NCI-H510A (cell line): ENCODE data around the gene LECT2.

Source experiments
- DNase-seq: peaks from one replicate; lab custom pipeline; 2025; lab: John Stamatoyannopoulos, UW

The LECT2 gene

DNA sequence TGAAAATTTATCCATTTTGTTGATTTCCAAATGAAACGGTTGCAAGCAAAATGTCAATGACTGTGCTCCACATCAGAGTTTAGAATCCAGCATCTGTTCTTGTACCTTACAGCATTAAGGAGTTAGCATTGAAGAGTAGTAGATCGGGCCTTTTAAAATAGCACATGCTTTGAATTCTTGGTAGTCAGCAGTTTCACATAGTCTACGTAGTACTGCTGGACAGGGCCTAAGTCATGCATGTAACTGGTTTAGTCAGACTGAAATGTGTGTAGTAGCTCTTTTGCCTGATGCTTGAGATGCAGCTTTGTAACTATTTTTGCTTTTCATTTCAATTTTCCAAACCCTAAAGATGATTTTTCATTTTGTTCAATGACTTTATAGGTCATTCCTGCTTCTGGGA, 19.8 kb downstream of the LECT2 start:
- DNase-seq = no peak

GRCh38 chr5:135930949-135931295, 23.9 kb downstream of the LECT2 start:
- DNase-seq = no peak

DNA sequence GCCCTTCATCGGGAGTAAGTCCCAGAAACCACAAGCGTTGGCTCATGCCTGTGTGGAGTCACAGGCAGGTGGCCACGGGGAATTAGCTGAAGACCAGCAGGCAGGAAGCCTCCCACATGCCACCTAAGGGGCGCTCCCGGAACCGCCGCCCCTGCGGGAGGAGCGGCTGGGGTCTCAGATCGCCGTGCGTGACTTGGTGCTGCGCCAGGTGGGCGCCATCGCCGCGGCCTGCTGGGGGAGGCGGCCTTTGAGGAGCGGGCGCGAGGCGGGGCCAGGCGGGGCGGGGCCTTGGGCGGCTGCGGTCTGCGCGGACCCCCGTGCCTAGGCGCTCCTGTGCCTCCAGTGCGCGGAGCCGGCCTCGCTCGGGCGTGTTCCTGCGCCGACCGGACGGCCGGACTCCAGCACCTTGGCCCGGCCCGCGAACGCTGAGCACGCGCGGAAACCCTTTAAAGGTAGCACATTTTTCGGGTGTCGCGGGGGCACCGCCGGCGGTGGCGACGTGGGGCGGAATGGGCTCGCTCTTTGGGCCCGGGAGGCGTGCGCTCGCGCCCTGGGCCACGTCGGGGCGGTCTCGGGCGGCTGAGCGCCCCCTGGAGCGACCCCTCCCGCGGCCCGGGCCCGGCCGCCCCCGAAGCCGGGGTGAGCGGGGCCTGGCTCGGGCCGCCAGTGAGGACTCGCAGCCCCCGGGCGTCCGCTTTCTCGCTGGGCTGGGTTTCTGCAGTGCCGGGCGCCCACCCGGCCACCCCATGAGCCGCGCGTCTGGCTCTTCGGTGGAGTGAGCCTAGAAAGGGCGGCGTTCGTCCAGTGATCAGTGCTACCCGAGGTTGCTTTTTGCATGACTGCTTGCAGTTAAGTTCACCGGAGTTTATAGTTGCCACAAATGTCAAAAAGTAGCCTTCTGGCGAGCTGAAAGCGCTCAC, 24.5 kb downstream of the LECT2 start:
- DNase-seq = peak; percentile 26

- DNase-seq = no peak
These were observed 33.4 kb downstream of the LECT2 start for GRCh38 chr5:135921388-135921787.

- DNase-seq = no peak
These were observed 34.6 kb downstream of the LECT2 start for GRCh38 chr5:135920199-135920598.

DNA sequence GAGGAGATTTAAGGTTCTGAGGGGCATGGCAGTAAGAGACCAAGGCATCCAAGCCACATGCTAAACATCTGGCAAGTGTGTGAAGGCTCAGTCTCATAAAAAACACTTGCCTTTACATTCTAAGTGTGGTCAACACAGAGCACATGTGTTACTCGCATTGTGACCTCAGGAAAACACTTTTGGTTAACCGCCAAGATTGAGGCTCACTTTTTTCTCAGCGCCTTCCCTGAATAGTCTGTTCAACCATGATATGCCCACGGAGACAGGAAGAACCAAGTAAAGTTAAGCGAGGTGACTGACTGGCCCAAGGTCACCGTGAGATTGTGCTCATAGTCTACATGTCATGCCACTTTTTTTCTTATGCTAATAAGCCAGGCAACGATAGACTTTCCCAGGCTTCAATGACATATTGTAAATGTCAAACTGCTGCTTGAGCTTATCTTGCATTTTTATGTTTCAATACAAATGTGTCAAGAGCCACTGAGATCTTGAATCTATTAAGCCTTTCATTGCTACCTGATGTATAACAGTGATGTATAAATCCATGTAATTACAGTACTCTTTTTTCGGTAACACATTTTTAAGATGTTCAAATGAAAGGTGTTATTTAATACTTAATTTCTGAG, 38.0 kb downstream of the LECT2 start:
- no peak for DNase-seq

DNA sequence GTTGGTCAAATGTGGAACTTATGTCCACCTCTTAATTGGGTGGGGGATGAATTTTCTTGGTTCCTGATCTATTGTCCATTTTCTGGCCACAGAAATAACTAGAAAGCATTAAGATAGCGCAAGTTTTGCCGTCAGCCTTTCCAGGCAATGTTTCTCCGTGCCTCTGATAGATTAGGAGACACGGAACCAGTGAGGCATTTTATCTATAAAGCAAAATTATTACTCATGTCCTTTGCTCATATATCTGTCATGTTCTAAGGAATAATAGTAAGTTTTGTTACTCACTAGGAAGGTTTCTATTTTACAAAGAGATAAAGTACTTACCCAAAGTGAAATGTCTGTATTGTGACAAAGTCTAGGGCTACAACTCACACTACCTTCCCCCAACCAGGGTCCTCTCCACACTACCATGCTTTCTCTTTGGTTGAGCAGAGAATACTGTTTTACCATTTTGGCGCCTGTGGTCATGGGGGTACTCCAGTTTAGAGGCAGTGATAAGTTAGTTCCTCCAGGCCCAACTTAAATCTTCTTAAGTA, 39.2 kb downstream of the LECT2 start:
- no peak for DNase-seq

DNA sequence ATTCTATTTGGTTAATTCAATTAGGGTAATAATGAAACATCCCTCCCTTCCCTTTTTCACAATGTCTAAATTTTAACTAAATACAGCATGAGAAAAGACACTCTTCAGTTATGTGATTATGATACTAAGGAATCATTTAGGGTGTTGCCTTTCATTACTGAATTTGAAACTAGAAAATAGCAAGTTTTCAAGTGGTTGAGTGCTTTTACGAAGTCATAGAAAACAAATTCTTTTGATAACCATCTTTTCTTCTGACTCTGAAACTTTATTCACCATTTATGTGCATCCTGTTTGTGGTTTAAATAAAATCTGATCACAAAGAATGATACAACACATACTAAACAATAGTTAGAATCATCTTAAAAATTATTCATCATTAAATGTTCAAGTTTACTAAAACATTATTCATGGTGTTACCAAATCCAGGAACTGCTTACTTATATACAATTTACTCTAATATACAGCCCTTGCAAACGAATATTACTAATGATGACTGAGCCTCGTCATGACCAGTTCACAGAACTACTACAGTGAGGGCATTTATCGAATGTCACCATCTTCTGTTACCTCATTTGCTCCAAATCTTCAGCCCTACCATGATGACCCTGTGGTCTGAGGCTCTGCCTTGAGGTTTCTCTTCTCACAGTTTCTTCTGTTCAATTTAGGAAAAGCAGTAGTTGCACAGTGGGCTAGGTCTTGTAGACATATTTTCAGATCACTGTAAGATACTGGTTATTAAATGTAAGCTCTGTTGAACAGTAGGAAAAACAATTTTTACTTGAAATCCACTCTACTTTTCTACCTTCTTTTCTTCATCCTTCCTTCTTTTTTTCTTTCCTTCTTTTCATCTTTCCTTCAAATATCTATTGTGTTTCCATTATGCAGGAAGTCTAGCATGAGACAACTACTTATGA, 40.8 kb downstream of the LECT2 start:
- no peak for DNase-seq

DNA sequence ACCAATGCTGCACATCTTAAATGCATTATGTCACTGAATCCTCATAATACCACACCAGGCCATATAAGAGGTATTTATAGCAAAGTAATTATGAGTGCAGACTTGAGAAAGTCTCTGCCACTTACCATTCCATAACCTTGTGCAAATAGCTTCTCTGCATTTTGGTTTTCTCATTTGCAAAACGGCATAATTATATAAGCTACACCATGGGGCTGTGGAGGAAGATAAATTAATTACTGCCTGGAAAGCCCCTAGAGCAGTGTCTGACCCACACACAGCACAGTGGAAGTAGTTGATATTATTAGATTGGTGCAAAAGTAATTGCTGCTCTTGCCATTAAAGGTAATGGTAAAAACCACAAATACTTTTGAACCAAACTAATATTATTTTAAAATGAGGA, 49.6 kb downstream of the LECT2 start:
- DNase-seq = no peak

GRCh38 chr5:135901633-135902032, 53.1 kb downstream of the LECT2 start:
- no peak for DNase-seq

DNA sequence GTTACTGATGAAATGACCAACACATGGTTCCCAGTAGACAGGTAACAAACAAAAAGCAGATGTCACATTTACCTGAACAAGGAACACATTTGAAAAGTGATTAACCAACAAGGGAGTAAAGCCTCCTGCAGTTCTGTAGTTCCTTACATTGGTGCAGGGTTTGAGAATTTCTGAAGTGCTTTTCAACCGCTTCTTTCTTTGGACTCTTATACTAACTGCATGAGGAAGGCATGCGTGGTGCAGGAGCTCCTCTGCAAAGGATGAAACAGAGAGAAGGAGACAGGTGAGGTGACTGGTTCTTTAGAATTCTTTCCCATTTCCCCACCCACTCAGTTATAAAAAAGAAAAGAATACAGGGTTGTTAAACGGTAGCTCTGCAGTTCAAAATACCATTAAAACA, 54.5 kb downstream of the LECT2 start:
- DNase-seq = no peak

DNA sequence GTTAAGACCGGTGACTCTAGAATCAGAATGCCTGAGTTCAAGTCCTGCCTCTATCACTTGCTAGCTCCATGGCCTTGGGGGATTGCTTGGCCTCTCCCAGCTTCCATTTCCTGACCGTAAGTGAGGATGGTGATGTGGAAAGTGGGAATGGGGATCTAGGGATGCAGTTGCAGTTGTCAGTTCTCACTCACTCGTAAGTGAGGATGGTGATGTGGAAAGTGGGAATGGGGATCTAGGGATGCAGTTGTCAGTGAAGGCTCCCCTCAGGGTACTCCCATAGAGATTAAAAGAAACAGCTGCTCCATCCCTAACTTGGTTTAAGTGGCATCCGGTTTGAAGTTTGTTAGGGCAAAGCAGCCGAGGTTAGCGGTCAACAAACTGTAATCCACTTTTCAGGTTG, 56.1 kb downstream of the LECT2 start:
- no peak for DNase-seq
